Stimulated activated CD4-positive, alpha-beta T cell treated with anti-CD3 and anti-CD28 coated beads, Interleukin-15, amount 100 ng/mL, for 1 hour (primary cell): ENCODE data around the gene ATG4D.

ENCODE experiments used
- DNase-seq, 2 donors: peaks; one replicate each; pipeline ENCODE4 v3.0.0-alpha.2; 2020; ENCODE audit warnings: low read depth in 1 of 2, low spot score in 1 of 2

The ATG4D gene

DNA sequence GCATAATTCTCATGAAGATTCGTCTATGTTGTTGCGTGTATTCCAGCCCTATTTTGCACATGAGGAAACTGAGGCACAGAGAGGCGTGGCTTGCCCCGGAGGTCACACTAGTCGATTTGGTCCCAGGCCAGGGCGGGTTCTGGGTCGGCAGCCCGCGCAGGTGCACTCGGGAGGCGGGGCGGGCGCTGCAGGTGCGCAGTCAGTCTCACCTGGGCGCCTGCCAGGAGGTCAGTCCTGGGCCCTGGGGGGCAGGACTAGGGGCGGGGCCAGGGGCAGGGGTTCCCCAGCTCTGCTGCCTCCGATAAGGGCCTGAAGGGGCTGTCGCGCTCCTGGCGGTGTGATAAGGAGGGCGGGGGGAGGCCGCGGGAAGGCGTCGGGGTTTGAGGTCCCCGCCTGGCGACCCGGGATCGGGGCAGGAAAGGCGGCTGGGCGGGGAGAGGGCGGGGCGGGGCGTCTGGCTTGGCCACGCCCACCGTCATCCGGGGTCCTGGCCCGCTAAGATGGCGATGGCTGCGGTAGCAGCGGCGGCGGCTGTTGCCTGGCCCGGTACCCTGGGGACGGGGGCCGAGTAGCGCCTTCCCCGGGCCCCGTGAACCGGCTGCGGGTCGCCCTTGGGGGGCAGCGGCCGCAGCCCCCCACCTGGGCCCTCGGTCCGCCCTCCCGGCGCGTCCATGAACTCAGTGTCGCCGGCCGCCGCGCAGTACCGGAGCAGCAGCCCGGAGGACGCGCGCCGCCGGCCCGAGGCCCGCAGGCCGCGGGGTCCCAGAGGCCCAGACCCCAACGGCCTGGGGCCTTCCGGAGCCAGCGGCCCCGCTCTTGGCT is at the start of gene ATG4D:
Gene ATG4D (plus strand): TSS at position 485 of the 822 bp plus-strand sequence. CDS start 187 bp downstream, at position 672.
- DNase-seq = peak; percentile 68 to 73

DNA sequence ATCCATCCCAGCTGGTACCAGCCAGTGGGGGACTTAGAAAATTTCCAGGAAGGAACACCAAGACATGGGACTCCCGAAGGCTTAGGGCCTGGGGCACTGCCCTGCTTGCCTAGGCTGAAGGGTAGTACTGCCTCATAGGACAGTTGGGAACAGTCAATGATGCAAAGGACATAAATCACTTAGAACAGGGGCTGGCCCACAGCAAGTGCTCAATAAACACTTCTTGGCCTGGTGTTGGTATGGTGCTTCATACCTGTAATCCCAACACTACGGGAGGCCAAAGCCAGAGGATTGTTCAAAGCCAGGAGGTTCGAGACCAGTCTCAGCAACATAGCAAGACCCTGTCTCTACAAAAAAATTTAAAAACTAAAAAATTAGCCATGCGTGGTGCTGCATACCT is 46.3 kb upstream of the ATG4D start:
- DNase-seq = no peak

DNA sequence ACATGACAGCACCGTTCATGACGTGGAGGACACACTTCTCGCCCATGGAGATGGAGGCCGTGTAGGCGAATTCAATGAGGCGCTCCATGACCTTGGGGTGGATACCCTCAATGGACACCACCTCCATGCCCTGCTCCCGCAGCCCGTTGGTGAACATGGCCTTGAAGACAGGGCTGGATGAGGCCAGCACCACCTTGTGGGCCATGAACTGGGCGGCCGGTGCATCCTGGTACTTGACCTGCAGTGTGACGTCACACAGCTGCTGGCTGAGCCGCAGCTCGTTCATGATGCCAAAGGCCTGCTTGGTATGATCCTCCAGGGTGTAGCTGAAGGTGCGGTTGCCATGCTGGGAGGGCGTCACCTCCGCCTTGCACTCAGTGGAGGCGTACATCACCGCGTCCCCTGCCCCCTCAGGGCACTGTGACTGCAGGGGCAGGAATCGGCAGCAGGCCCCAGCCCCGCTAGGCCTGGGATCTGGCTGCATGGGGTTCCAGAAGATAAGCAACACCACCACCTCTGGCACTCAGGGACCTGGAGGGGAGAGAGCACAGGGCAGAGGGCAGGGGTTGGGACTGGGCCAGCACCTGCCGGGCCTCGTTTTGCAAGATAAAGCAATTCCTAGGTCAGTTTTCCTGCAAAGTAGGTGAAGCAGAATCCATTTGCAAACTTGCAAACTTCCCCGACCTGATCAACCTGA is 44.0 kb upstream of the ATG4D start:
- no peak for DNase-seq

DNA sequence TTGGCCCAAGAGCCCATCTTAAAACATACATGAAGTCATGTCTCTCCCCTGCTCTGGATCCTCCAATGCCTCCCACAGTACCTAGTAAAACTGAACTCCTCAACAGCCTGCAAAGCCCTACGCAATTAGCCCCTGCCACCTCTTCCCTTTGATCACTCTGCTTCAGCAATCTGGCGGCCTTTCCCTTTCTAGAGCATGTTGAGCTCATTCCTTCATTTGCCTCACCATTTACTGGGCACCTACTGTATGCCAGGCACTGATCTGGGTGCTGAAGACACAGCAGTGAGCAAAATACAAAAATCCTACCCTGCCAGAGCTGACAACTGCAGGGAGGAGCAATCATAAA is 43.5 kb upstream of the ATG4D start:
- no peak for DNase-seq

DNA sequence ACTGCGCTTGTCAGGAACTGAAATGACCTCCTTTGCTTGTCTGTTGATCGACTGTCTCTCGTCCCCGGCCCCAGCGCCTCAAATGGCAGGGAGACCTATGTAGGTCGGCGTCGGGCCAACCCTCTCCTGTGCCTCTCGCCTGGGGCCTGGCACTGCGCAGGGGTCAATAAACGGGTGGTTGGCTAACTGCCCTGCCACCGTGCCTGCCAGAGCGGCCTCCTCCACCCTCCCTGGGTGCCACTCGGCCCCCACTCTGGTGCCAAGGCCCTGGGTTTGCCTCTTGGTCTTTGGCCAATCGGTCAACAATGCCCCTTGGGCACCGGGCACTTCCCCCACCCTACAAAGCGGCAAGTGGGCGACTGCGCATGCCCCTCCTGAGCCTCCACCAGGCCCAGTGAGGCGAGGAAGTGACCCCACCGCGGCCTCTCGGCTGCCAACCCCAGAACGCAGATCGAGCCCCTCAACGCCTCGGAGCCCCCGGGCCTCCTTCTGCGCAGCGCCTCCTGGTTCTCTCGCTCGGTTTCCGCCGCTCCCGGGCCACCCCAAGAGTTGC is 41.7 kb upstream of the ATG4D start:
- peak in 1 of 2 donors; percentile 26 for DNase-seq

DNA sequence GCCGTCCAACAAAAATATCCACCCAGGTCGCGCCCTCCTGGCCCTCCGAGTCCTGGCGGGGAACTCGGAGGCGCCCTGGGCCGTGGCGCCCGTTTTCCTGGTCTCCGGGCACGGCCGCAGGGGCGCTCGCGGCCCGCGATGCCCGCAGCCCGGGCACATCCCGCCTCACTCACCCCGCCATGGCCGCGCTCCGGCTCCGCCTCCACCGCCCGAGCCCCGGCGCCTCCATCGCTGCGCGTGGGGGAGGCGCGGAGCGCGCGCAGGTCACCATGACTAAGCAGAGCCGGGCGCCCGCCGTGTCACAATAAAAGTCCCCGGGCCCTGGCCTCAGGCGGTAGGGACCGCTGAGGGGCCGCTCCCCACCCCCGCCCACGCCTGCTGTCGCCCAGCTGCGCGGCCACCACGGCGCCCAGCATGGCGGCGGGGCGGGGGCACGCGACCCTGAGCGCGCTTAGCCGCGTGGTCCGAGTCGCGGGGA is 41.1 kb upstream of the ATG4D start:
- DNase-seq = peak; percentile 79 to 86

DNA sequence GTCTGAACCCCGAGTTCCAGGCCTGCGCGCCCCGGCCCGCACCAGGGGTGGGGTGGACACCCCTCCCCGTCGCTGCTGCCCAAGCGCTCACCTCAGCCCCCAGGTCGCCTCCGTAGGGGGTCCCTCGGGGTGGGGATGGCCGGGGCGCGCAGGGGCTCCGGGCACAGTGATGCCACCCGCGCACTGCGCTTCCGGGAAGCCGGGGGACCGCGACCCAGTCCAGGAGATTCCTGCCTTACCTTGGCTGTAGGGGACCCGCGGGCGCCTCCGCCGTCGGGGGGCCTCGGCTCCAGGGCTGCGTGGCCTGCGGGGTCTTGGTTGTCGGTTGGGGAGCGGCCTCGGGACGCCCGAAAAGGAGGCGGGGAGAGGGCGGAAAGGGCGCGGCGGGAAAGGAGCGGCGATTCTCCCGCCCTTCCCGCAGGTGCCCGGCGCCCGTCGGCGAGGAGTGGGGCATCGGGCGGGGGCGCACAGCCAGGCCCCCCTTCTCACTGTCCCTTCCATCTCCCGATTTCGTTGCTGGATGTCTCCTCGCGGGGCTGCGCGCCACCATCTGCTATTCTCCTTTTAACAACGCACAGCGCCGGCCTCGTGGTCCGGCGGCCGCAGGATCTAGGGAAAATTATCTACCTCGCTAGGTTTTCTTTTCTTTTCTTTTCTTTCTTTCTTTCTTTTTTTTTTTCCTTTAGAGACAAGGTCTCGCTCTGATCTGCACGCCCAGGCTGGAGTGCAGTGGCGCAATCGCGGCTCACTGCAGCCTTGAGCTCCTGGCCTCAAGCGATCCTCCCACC is 40.5 kb upstream of the ATG4D start, which contains the start of gene KEAP1:
Gene KEAP1 (minus strand): TSS at position 355 of the 788 bp plus-strand sequence. CDS start 3,323 bp downstream, outside the sequence.
- DNase-seq = no peak

DNA sequence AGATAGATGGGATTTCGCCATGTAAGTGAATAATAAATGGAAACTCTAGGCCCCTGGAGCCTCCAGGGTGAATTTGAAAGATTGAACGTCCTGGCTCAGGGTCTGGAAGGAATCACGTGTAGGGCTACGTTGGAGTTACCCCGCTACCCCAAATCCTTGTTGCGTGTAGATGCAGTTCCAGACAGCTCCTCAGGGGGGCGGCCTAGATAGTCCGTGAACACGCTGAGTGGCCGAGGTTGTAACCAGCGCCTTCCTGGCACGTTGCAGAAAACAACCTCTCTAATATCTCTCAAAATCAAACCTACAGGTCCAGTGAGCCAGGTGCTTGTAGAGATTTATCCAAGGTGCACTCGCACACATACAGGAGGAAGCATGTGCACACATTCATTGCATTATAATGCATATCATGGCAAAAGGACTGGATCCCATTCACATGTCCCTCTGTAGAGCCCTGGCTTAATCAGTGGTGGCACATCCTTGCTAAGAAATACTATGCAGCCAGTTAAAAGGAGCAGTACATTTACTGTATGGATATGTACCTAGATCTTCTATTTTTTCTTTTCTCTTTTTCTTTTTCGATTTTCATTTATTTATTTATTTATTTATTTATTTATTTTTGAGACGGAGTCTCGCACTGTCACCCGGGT is 38.0 kb upstream of the ATG4D start:
- DNase-seq = peak; percentile 64 to 75

DNA sequence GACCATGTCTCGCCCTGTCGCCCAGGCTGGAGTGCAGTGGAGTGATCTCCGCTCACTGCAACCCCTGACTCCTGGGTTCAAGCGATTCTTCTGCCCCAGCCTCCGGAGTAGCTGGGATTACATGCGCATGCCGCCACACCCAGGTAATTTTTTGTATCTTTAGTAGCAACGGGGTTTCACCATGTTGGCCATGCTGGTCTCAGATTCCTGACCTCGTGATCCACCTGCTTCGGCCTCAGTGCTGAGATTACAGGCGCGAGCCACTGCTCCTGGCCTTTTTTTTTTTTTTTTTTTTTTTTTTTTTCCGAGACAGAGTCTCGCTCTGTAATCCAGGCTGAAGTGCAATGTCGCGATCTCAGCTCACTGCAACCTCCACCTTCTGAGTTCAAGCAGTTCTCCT is 35.7 kb upstream of the ATG4D start:
- no peak for DNase-seq

DNA sequence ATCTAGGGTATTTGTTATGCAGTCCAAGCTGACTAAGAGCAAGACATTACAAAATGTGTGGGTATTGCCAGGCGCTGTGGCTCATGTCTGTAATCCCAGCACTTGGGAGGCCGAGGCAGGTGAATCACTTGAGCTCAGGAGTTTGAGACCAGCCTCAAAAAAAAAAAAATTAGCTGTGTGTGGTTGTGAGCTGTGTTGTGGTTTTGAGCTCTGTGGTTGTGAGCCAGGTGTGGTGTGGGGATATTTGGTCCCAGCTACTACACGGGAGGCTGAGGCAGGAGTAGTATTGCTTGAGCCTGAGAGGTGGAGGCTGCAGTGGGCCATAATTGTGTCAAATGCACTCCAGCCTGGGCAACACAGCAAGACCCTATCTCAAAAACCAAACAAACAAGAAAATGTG is 35.0 kb upstream of the ATG4D start:
- DNase-seq = no peak

DNA sequence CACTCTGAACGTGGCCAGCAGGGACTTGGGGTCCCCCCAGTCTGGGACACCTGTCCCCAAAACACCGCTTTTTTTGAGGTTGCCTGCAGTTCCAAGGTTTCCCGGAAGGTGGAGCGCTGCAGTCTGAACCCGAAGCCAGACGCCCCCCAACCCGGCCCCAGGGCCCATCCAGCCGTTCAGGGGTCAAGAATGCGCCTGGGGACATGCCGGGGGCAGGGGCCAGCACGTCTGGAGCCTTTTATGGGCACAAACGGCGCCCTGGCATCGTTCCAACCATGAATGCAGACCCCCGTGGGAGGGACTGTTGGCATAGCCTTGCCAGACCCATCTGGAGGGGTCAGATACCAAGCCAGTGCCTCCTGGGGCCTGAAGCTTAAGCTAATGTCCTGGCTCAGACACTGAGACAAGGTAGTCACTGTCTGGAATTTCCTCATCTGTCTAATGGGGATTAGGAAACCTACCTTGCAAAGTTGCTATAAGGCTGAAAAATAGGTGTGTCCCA is 33.4 kb upstream of the ATG4D start:
- DNase-seq = peak in 1 of 2 donors; percentile 41

DNA sequence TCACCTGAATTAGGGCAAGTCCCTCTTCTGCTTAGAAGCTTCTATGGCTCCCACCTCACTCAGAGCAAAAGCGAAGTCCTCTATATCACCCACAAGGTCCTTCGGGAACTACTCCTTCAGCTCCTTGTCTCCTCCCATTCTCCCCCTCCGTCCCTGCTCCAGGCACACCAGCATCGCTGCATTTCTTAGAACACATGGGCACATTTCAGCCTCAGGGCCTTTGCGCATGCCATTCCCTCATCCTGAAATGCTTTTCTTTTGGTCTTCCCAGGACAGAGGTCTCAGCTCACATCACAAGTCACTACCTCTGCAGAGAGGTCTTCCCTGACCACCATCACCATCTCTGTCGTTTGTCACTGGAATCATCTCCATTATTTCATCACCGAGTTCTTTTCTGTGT is 30.5 kb upstream of the ATG4D start:
- no peak for DNase-seq

DNA sequence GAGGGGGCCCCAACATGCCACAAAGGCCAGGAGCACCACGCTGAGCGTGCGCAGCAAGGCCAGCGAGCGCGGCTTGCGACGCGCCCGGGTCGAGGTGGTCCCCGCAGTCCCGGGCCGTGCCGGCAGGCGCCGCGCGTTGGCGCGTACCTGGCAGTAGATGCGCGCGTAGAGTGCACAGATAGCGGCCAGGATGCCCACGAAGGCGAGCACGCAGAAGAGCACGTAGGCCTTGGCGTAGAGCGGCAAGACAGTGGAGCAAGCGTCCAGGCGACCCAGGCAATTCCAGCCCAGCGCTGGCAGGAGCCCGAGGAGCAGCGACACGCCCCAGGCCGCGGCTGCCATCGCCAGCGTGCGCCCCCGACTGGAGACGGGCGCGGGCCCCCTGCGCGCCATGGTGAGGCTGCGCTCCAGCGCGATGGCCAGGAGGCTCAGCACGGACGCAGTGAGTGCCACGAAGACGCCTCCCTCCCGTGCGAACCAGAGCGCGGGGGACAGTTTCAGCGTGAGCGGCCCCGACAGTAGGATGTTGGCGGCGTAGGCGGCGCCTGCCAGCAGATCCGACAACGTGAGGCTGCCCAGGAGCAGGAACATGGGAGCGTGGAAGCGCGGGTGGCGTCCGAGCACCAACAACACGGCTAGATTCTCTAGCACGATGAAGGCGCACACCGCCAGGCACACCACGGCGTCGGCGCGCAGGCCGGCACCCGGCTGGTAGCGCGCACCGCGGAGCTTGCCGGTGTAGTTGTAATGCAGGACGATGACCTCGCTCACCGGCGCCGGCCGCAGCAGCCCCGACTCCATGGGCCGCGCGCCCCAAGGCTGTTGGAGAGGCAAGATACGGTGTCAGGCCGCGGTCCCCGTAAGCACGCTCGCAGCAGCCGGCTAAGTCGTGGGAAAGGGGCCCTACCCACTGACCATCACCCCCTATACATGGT is 29.2 kb upstream of the ATG4D start:
- no peak for DNase-seq

DNA sequence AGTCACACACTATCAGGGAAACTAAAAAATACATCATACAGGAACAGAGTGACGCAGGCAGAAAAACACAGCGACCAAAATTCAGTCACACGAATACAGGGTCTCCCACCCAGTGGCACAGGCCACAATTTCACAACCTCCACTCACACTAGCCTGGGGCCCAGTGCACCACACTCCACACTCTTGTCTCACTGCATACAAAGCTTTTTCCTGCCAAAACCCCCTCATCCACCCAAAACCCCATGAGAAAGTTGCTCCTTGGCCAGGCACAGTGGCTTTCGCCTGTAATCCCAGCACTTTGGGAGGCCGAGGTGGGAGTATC is 27.7 kb upstream of the ATG4D start:
- no peak for DNase-seq

DNA sequence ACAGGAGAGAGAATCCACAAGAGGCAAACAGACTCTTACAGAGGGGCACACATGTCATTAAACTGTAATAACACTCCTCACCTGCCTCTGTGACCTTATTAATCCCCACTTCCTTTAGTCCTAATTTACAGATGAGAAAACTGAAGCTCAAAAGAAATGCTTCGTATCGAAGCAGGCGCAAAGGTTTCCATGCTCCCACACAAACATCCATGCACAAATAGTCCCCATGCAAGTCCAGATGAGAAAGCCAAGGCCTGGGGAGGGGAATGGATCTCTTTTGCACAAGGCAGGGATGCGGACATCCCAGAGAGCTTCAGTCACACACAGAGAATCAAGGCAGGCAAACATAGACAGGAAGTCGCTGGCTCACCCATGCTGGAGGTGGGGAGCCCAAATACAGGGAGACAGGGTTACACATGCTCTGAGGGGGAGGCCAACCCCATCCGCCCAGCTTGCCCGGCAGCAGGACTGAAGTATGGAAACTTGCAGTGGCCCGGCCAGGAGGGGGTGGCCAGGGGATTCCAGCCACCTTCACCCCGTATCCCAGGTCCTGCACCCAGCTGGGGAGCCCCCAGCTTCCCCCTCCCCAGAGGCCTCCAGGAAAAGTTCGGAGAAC is 26.9 kb upstream of the ATG4D start:
- DNase-seq = no peak

DNA sequence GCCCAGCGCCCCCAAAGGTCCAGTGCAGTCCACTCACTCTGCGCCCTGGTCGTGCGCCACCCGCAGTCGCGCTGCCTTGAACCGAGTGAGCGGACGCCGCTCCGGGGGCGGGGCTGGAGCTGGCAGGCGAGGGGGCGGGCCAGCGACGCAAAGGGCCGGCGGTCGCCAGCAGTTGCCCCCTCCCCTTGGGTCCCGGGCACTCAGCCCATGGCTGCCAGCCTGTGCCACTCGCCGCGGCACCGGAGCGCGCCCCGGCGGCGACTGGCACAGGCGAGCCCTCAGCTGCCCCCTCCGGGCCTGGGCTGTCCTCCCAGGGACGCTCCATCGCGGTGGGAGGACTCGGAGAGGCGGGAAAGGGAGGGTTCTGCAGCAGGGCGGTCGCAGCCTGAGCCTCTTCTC is 26.3 kb upstream of the ATG4D start, which contains the start of gene S1PR5:
Gene S1PR5 (minus strand): TSS at position 87 of the 399 bp plus-strand sequence. CDS start 2,436 bp downstream, outside the sequence.
- no peak for DNase-seq

DNA sequence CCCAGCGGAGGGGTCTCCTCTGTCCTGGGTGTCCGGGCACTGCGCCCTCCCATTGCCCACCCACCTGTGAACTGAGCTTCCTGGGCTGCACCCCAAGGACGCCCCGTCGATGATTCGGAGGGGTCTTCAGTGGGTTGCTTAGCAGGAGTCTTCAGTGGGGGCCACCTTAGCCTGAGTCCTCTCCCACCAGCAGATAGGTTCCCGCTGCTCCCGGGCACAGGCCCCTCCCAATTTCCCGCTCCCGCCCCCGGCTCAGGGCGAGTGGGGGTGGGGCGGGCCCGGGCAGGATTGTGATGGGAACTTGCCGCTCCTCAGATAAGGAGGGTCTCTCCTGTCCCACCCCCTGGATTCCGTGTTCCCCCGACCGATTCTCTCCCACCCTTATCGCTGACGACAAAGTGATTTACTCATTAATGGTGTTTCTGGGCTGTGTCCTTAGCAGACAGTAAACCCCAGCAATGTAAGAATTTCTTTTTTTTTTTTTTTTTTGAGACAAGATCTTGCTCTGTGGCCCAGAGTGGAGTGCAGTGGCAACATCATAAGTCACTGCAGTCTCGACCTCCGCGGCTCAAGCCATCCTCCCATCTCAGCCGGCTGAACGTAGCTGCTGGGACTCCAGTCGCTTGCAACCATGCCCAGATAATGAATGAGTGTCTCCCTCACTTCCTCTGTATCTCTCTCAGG is 25.8 kb upstream of the ATG4D start:
- DNase-seq = no peak
